HAP-1 (cell line): ENCODE results near the gene CAPN11.
A peak's percentile ranks its signal among the peaks of the same experiment; 100 is the strongest.

Experiments
- DNase-seq, 2 experiments: peaks; one replicate each; pipeline ENCODE4 v3.0.0-alpha.2; 2016 to 2020; ENCODE audit warnings: low spot score in 2 of 2
- H3K27me3 ChIP-seq: fragments of 250-450 bp; sonication (Bioruptor Pico); 2 replicates; pipeline ENCODE4 v1.5.1; 2020; ENCODE audit warnings: low read depth, mild to moderate bottlenecking, moderate library complexity
- H3K36me3 ChIP-seq: fragments of 250-450 bp; sonication (Bioruptor Pico); replicated peaks from 2 replicates; pipeline ENCODE4 v1.5.1; 2020; ENCODE audit warnings: mild to moderate bottlenecking
- H3K4me1 ChIP-seq: fragments of 250-450 bp; sonication (Bioruptor Pico); 2 replicates; pipeline ENCODE4 v1.5.1; 2020; ENCODE audit warnings: mild to moderate bottlenecking
- H3K4me3 ChIP-seq: fragments of 250-450 bp; sonication (Bioruptor Pico); 2 replicates; pipeline ENCODE4 v1.5.1; 2020; ENCODE audit warnings: mild to moderate bottlenecking, moderate library complexity
- H3K9me3 ChIP-seq: fragments of 250-450 bp; sonication (Bioruptor Pico); 2 replicates; pipeline ENCODE4 v1.5.1; 2020; ENCODE audit warnings: mild to moderate bottlenecking, moderate library complexity
- in situ Hi-C: fragments of 300-500 bp; cut with MboI; formaldehyde crosslinking; loops from 3 replicates; pipeline ENCODE4 v1.14.3; 2020; ENCODE audit warnings: low sequenced_read_pairs, inconsistent platforms, mixed read lengths

The CAPN11 gene

DNA sequence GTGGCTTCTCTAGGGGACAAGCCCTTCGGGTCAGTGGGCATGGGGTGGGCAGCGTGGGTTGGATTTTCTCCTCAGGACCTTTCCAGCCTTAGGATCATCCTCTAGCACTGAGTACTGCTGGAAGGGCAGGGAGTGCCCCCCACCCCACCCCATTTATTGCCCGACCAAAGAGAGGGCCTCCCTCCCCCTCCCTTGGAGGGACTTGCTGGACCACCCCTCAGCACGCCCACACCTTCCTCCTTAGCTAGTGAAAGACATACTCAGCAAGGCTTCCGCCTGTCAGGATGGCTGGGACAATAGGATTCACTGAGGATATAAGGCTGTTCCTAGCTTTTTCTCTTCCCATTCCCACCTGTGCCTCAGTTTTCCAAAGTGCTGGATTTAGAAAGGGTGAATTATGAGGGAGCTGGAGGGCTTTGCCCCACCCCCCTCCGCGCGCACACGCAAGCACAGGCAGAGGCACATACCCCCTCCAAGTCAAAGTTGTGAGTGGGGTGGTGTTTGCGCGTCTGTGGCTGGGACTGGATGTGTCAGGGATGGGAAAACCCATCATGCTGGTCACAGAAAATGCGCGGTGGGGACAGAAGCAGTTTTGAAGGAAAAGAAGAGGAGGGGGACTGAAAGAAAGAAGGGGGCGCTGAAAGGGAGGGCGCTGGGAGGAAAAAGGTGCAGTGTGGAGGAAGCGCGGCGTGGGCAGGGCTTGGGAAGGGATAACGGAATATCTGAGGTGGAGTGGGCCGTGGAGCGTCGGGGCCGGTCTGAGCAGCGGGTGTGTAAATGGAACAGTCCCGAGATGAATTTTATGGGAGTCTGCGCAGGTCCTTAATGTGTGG lies 64.1 kb downstream of the CAPN11 start:
- H3K4me1 ChIP-seq, result peaks cover 37% of the 10 kb centered on the region
- no peak for DNase-seq
- H3K4me3 ChIP-seq, result peak overlapping the region; percentile 45
- H3K36me3 ChIP-seq, result peaks cover 4% of the 10 kb centered on the region
- H3K9me3 ChIP-seq, result no peaks in the 10 kb centered on the region
- no peaks in the 10 kb centered on the region for H3K27me3 ChIP-seq
- in situ Hi-C loops, result no loop called here

DNA sequence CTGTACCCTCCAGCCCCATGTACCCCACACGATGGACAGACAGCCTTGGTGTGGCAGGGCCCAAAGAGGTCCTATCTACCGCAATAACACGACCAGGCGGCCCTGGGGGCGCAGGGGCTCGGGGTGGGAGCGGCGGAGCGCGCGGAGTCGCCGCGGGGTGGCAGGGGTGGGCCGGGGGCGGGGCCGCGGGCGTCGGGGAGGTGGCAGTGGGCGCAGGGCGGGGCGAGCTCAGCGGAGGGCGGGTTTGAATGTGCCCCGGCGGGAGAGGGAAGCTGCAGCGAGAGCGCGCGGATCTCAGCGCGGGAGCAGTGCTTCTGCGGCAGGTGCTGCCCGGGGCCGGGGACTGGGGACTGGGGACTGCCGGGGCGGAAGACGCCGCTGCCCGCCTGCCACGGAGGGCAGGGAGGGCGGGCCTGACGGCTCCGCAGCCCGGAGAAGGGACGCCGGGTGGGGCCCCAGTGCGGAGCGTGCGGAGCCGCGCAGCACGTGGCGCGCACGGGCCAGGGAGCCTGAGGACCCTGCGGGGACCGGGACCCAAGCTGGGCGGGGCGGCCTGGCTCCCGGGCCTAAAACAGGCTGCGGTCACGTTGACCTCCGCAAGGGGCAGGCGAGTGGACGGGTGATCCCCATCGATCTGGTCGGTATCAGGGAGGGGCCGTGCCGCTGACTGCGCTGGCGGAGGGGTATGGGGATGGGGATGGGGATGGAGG lies 64.9 kb downstream of the CAPN11 start, which contains the start of gene SLC29A1:
Gene SLC29A1 (plus strand): TSS at position 277 of the 710 bp plus-strand sequence. CDS start 3,719 bp downstream, outside the sequence.
- in situ Hi-C loops, result no loop called here
- H3K4me1 ChIP-seq, result peaks cover 32% of the 10 kb centered on the region
- peak within 1 kb of the TSS; percentile 45 for H3K4me3 ChIP-seq
- peak; percentile 79 to 94 for DNase-seq
- H3K27me3 ChIP-seq, result no peaks in the 10 kb centered on the region
- H3K9me3 ChIP-seq, result no peaks in the 10 kb centered on the region
- peaks cover 10% of the 10 kb centered on the region for H3K36me3 ChIP-seq

DNA sequence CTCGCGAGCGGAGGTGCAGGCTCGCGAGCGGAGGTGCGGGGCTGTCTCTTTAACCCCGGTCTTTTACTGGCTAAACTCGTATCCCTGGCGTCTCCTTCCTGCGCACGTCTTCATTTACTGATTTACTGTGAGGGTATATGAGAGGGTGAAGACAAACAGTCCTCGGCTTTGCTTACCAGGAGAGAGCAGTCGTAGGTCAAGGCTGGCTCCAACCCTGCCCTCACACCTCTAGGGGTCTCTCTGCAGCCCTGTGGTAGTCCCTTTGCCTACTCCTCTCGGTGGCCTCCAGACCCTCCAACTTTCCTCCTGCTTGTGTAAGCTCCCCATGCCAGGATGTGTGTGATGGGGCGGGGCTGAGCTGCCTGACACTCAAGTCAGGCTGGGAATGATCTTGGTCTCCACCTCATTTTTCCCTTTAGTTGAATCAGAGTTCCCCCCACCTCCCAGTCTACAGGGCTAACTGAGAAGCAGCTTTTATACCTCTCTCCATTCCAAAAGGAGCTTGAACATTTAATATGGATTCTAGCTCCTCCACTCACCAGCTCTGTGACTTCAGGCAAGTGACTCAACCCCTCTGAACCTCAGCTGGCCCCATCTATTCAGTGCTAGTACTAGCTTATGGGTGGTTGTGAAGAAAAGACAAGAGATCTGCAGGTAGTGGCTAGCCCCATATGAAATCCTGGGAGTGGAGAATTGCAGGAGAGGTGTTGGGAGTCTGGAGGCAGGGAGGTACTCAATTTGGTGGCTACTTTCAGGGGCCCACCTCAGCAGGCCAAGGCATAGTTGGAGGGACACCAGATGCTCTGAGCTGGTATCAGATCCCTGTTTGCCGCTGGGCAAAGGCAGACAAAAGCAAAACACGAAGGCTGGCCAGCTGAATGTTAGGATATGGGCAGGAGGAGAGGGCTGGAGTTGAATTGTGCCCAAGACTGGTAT lies 65.7 kb downstream of the CAPN11 start:
- H3K27me3 ChIP-seq, result no peaks in the 10 kb centered on the region
- in situ Hi-C loops, result no loop called here
- peaks cover 18% of the 10 kb centered on the region for H3K36me3 ChIP-seq
- H3K9me3 ChIP-seq, result no peaks in the 10 kb centered on the region
- peak; percentile 40 to 70 for DNase-seq
- peak overlapping the region; percentile 45 for H3K4me3 ChIP-seq
- peaks cover 25% of the 10 kb centered on the region for H3K4me1 ChIP-seq

DNA sequence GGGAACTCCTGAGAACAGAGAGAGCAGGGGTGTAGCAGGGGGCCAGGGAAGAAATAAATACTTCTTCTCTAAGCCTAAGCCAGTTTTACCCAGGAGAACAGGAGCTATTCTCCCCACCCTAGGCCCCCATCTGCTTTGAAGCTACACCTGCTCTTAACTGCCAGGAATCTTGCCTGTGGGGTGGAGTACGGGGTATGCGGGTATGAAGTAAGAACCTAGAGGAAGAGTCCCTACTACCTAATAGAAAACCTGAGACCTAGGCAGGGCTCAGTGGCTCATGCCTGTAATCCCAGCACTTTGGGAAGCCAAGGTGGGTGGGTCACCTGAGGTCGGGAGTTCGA lies 66.3 kb downstream of the CAPN11 start:
- in situ Hi-C loops, result no loop called here
- Histone ChIP-seq H3K36me3 (peaks cover 24% of the 10 kb centered on the region), H3K4me1 (peaks cover 24% of the 10 kb centered on the region), H3K9me3 (no peaks in the 10 kb centered on the region), H3K27me3 (no peaks in the 10 kb centered on the region), H3K4me3 (peak overlapping the region; percentile 45)
- DNase-seq, result no peak

DNA sequence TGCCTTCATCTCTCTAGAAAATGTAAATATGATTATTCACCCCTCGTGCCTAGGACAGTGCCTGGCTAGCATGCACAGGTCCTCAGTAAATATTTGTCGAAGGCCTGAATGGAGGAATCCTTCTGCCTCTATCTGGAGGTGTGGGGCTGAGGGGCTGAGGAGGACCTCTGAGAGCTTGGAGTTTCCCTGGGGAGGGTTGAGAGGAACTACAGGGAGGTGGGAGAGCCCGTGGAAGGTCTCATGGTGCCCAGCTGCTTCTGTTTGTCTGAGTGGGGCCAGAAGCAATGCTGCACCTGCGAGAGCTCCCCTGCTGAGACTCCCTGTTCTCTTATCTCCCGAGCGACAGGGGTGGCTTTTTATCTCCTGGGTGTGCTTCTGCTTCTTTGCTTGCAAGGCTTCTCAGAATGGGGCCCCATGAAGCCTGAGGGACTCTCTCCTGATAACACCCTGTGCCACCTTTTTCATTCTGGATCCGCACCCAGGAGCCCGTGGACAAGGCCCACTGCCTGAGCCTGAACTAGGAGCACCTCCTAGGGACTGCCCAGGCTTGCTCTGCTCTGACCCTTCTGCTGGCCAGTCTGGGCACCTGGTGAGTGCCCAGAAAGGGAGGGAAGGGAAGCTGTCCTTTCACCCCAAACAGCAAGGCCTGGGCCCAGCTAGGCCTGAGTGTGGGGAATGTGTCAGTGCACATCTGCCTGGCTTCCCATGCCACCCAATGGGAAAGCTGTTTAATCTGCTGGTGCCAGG lies 67.1 kb downstream of the CAPN11 start:
- Histone ChIP-seq H3K4me3 (no peak overlapping the region), H3K4me1 (peaks cover 24% of the 10 kb centered on the region), H3K9me3 (no peaks in the 10 kb centered on the region), H3K36me3 (peaks cover 30% of the 10 kb centered on the region), H3K27me3 (no peaks in the 10 kb centered on the region)
- DNase-seq, result no peak
- in situ Hi-C loops, result no loop called here

DNA sequence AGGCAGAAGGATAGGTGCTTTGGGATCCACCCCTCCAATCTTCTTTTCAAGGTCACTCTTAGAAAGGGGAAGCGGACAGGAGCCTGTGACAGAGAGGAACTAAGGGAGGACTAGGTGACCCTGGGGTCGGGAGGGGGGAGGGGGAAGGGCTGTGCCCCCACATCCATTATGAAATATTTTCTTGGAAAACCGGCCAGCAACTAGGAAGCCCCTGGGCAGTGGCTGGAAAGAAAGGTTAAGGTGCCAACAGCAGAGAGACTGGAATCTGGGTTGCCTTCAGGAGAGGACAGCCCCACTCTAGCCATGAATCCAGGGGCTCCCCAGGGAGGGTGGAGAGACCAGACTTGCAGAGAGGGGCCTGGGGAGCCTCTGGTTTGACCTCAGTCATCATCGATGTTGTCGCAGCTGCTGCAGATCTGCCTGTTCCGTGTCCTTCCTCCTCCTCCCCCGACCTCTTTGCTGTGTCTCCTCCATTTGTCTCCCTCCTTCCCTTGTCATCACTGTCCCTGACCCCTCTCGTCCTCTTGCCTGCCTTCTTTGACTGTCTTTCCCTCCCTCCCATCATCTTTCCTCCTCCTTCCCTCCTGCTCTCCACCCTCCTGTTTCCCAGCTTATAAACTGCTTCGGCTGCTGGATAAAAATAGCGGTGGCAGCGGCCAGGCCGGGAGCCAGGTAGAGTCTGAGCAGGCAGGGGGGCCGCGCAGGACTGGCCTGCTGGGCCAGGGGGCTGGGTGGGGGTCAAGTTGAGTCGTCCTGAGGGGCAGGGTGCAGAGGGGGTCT lies 67.9 kb downstream of the CAPN11 start:
- in situ Hi-C loops, result no loop called here
- Histone ChIP-seq H3K4me3 (no peak overlapping the region), H3K9me3 (no peaks in the 10 kb centered on the region), H3K4me1 (peaks cover 24% of the 10 kb centered on the region), H3K27me3 (no peaks in the 10 kb centered on the region), H3K36me3 (peaks cover 38% of the 10 kb centered on the region)
- DNase-seq, result no peak

DNA sequence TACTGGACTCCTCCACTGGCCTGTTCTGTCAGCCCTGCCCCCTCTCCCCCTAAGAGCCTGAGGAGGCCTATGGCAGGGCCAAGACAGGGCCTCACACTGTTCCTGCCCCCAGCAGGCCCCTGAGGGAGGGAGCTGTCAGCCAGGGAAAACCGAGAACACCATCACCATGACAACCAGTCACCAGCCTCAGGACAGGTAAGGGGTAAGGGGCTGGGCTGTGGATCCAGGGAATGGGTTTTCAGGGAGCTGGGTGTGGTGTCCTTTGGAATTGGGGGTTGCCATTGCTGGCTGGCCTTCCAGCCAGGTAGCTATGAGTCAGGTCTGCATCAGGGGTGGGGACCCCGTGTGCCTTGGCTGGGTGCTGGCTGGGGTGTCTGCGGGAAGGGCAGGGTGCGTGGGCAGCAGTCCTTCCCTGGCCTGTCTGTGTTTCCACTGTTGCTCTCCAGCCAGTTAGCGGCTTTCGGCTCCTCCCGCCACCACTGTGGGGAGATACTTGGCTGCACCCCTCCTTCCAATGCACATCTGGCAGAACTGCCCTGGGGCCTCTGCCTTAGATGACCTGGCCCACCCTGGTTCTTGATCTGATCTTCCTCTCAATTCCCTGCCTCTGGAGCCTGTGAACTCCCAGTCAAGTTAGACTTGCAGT lies 68.7 kb downstream of the CAPN11 start:
- H3K9me3 ChIP-seq, result no peaks in the 10 kb centered on the region
- in situ Hi-C loops, result no loop called here
- no peaks in the 10 kb centered on the region for H3K27me3 ChIP-seq
- peaks cover 45% of the 10 kb centered on the region for H3K36me3 ChIP-seq
- H3K4me1 ChIP-seq, result peaks cover 22% of the 10 kb centered on the region
- DNase-seq, result no peak
- no peak overlapping the region for H3K4me3 ChIP-seq

DNA sequence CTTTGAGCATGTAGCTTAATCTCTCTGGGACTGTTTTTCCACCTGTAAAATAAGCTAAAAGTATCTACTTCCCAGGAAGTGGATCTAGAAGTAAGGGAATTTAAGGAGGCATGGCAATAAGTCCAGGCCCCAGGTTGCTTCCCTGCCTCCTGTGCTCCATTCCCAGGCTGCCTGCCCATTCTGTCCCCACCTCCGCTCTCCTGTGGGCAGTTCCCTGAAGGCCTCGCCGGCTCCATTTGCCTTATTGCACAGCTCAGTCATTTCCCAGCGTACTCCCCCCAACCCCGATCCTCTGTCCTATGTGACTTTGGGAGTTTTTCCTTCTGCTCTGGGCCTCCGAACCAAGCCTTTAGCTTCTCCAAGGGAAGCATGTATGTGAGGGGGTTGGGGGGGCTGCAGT lies 69.4 kb downstream of the CAPN11 start:
- peaks cover 17% of the 10 kb centered on the region for H3K4me1 ChIP-seq
- H3K36me3 ChIP-seq, result peaks cover 51% of the 10 kb centered on the region
- H3K27me3 ChIP-seq, result no peaks in the 10 kb centered on the region
- DNase-seq, result no peak
- no peaks in the 10 kb centered on the region for H3K9me3 ChIP-seq
- H3K4me3 ChIP-seq, result no peak overlapping the region
- in situ Hi-C loops, result no loop called here

DNA sequence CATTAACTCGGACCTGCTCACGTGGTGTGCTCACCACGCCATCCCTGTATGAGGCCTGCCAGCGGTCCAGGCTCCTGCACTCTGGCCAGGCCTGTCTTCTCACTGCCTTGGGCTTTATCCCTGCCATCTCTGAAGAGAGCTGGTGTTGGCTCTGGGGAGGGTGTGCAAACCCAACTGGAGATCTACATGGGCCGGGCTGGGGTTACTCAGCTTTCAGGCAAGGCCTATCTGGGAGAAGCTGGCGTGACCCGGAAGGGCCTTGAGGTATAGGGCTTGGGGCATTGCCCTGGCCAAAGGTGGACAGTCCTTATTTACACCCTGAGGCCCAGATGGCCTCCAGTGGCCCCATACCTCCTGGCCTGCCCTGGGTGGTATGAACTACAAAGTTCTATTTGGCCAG lies 69.8 kb downstream of the CAPN11 start:
- Histone ChIP-seq H3K4me1 (peaks cover 16% of the 10 kb centered on the region), H3K4me3 (no peak overlapping the region), H3K27me3 (no peaks in the 10 kb centered on the region), H3K9me3 (no peaks in the 10 kb centered on the region), H3K36me3 (peaks cover 55% of the 10 kb centered on the region)
- in situ Hi-C loops, result no loop called here
- DNase-seq, result no peak

DNA sequence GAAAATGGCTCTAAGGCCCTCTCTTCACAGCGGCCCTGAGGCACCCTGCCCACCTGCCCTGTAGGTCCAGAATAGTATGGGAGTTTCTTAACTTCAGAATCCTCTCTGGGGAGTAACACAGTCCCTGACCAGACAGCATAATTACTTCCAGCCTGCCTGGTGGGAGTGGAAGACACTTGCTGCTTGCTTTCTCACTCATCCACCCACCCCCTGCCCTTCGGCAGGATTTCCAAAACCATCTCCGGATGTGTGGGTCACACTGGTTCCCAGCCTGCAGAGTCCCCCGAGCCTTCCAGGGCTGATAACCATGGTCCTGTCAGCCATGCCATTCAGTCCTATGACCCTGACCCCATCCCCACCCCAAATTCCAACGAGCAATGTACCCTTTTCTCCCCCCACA lies 70.2 kb downstream of the CAPN11 start:
- in situ Hi-C loops, result no loop called here
- Histone ChIP-seq H3K4me1 (peaks cover 16% of the 10 kb centered on the region), H3K36me3 (peaks cover 59% of the 10 kb centered on the region)

DNA sequence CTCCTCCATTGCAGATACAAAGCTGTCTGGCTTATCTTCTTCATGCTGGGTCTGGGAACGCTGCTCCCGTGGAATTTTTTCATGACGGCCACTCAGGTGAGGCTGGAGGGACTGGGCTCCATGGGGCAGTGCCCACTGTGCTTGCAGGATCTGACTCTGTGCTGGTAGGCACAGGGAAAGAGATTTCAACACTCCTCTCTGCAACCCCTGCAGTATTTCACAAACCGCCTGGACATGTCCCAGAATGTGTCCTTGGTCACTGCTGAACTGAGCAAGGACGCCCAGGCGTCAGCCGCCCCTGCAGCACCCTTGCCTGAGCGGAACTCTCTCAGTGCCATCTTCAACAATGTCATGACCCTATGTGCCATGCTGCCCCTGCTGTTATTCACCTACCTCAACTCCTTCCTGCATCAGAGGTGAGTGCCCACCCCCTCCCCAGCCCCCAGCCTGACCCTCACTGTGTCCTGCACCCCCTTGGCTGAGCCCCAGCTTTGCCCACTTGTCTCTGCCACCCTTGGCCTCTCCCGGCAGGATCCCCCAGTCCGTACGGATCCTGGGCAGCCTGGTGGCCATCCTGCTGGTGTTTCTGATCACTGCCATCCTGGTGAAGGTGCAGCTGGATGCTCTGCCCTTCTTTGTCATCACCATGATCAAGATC lies 70.9 kb downstream of the CAPN11 start:
- H3K4me3 ChIP-seq, result no peak overlapping the region
- DNase-seq, result no peak
- H3K36me3 ChIP-seq, result peaks cover 64% of the 10 kb centered on the region
- in situ Hi-C loops, result no loop called here
- no peaks in the 10 kb centered on the region for H3K9me3 ChIP-seq
- H3K4me1 ChIP-seq, result peaks cover 14% of the 10 kb centered on the region
- no peaks in the 10 kb centered on the region for H3K27me3 ChIP-seq

More for the DNA sequence above, 70.2 kb downstream of the CAPN11 start:
- Histone ChIP-seq H3K4me3 (no peak overlapping the region), H3K27me3 (no peaks in the 10 kb centered on the region), H3K9me3 (no peaks in the 10 kb centered on the region)
- no peak for DNase-seq
